Mesothelial cell of epicardium (in vitro differentiated cells): ENCODE data around the gene SPACDR. TPM values are rescaled to one million over a fixed set of nuclear protein-coding genes. Genes with fewer than 3 reads are reported as not detected.

Source experiments
- DNase-seq, 2 experiments: peaks; one replicate each; pipeline ENCODE4 v3.0.0; 2021; ENCODE audit warnings: low spot score in 2 of 2; ENCODE audit not compliant: unreplicated experiment in 2 of 2
- H3K27ac Mint-ChIP-seq: 2 replicates; pipeline ENCODE4 v1.8.0; 2021; ENCODE audit warnings: mixed read lengths
- H3K27me3 Mint-ChIP-seq: 2 replicates; pipeline ENCODE4 v1.8.0; 2021; ENCODE audit warnings: low read depth, mixed read lengths
- H3K36me3 Mint-ChIP-seq: 2 replicates; pipeline ENCODE4 v1.8.0; 2021; ENCODE audit warnings: mixed read lengths
- H3K4me1 Mint-ChIP-seq: 2 replicates; pipeline ENCODE4 v1.8.0; 2021; ENCODE audit warnings: mixed read lengths
- H3K4me3 Mint-ChIP-seq: 2 replicates; pipeline ENCODE4 v1.8.0; 2021; ENCODE audit warnings: mild to moderate bottlenecking, moderate library complexity, mixed read lengths
- H3K9me3 Mint-ChIP-seq: 2 replicates; pipeline ENCODE4 v1.8.0; 2021; ENCODE audit warnings: mixed read lengths
- total RNA-seq: library from RNA; stranded (reverse); gene quantifications from 3 replicates; pipeline ENCODE4 v1.2.1, GENCODE V29; 2021
- TF ChIP-seq, protein P1 (sequence below): fragments of 200-600 bp; sonication (generic); IDR thresholded peaks from one replicate; pipeline ENCODE4 v1.5.0; 2021; ENCODE audit warnings: antibody characterized with exemption; ENCODE audit not compliant: unreplicated experiment

SPACDR gene, protein sequence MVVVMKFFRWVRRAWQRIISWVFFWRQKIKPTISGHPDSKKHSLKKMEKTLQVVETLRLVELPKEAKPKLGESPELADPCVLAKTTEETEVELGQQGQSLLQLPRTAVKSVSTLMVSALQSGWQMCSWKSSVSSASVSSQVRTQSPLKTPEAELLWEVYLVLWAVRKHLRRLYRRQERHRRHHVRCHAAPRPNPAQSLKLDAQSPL
- 2.0 to 3.6 TPM (median 3.3 TPM) in 3 replicates for total RNA-seq

DNA sequence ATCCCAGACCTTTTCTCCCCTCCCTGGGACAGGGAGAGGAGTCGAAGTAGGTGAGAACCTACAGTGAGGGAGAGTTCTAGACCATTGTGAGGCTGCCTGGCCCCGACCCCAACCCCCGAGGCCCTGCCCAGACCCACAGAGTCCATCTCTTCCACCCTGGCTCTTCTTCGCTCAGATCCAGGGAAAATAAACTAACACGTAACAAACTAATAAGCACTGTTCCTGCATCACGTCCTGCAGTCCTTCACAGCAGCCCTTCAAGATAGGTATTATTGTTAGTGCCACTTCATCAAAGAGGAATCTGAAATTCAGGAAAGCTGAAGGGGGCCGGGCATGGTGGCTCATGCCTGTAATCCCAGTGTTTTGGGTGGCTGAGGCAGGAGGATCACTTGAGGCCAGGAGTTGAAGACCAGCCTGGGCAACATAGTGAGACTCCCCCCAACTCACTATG, at the start of gene SPACDR:
Gene SPACDR (minus strand): TSS at position 51 of the 451 bp plus-strand sequence. CDS start 235 bp downstream, outside the sequence.
- Mint-ChIP-seq H3K27me3 (no peaks in the 10 kb centered on the region), H3K27ac (no peak within 1 kb of the TSS), H3K9me3 (no peaks in the 10 kb centered on the region), H3K4me3 (no peak within 1 kb of the TSS), H3K36me3 (peaks cover 3% of the 10 kb centered on the region), H3K4me1 (peaks cover 2% of the 10 kb centered on the region)
- no peak for DNase-seq
- TF ChIP-seq, protein P1, sequence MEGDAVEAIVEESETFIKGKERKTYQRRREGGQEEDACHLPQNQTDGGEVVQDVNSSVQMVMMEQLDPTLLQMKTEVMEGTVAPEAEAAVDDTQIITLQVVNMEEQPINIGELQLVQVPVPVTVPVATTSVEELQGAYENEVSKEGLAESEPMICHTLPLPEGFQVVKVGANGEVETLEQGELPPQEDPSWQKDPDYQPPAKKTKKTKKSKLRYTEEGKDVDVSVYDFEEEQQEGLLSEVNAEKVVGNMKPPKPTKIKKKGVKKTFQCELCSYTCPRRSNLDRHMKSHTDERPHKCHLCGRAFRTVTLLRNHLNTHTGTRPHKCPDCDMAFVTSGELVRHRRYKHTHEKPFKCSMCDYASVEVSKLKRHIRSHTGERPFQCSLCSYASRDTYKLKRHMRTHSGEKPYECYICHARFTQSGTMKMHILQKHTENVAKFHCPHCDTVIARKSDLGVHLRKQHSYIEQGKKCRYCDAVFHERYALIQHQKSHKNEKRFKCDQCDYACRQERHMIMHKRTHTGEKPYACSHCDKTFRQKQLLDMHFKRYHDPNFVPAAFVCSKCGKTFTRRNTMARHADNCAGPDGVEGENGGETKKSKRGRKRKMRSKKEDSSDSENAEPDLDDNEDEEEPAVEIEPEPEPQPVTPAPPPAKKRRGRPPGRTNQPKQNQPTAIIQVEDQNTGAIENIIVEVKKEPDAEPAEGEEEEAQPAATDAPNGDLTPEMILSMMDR = no peak

DNA sequence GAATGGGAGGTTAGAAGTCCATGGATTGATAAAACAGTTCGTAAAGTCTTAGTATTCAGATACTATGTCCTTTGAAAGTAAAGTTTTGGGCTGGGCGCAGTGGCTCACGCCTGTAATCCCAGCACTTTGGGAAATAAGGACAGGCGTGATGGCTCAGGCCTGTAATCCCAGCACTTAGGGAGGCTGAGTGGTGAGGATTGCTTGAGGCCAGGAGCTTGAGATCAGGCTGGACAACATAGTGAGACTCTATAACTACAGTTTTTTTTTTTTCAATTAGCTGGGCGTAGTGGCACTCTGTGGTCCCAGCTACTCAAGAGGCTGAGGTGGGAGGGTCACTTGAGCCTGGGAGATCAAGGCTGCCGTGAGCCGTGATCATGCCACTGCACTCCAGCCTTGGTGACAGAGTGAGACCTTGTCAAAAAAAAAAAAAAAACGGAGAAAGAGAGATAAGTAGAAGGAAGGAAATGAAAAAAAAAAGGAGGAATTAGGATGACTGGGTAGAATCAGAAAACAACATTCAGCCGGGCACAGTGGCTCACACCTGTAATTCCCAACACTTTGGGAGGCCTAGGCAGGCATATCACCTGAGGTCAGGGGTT, 49.3 kb upstream of the SPACDR start:
- TF ChIP-seq, protein P1 = no peak
- H3K9me3 Mint-ChIP-seq = no peaks in the 10 kb centered on the region
- peaks cover 9% of the 10 kb centered on the region for H3K4me1 Mint-ChIP-seq
- H3K4me3 Mint-ChIP-seq = no peak overlapping the region
- no peaks in the 10 kb centered on the region for H3K27me3 Mint-ChIP-seq
- H3K36me3 Mint-ChIP-seq = no peaks in the 10 kb centered on the region
- no peak for DNase-seq
- no peak overlapping the region for H3K27ac Mint-ChIP-seq

DNA sequence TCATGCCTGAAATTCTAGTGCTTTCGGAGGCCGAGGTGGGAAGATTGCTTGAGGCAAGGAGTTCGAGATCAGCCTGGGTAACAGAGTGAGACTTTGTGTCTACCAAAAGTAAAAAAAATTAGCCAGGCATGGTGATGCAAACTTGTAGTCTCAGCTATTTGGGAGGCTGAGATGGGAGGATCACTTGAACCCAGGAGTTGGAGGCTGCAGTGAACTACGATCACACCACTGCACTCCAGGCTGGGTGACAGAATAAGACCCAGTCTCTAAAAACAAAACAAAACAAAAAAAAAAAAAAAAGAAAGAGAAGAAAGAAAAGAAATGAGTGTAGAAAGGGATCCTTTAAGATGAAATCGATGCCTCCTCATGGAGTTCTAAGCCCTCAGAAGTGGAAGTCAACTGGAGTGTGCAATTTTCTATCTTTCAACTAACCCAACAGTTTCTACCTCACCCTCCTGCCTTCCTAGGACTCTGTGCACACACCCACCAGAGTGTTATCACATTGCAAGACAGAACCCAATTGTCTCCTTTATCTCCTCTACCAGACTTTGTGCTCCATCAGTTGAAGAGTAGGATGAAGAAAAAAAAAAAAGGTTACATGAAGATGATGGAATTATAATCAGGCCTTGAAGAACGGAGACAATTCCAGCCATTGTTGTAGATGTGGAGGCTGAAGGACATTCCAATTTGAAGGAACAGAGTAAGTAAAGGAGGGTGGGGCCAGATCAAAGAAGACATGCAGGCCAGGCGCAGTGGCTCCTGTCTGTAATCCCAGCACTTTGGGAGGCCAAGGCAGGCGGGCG, 46.6 kb upstream of the SPACDR start:
- no peak for DNase-seq
- TF ChIP-seq, protein P1 = no peak
- no peaks in the 10 kb centered on the region for H3K36me3 Mint-ChIP-seq
- H3K27ac Mint-ChIP-seq = peak overlapping the region; percentile 27
- no peak overlapping the region for H3K4me3 Mint-ChIP-seq
- H3K27me3 Mint-ChIP-seq = no peaks in the 10 kb centered on the region
- H3K4me1 Mint-ChIP-seq = peaks cover 9% of the 10 kb centered on the region
- H3K9me3 Mint-ChIP-seq = no peaks in the 10 kb centered on the region

DNA sequence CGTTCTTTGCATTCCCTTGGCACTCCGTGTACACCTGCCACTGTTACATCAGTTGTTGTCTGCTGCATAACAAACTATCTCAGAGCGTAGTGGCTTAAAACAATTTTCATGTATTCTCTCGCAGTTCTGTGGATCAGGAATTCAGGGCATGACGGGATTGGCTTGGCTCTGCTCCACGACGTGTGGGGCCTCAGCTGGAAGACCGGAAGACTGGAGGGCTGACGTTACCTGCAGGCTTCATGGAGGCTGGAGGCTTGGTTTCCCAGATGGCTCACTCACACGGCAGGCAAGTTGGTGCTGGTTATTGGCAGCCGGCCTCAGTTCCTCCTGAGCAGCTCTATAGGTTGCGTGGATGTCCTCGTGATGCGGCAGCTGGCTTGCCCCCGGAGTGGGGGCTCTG, 45.2 kb upstream of the SPACDR start:
- no peak for DNase-seq
- Mint-ChIP-seq H3K27ac (no peak overlapping the region), H3K27me3 (no peaks in the 10 kb centered on the region), H3K36me3 (no peaks in the 10 kb centered on the region), H3K4me3 (no peak overlapping the region), H3K4me1 (peaks cover 4% of the 10 kb centered on the region), H3K9me3 (no peaks in the 10 kb centered on the region)
- TF ChIP-seq, protein P1 = no peak

DNA sequence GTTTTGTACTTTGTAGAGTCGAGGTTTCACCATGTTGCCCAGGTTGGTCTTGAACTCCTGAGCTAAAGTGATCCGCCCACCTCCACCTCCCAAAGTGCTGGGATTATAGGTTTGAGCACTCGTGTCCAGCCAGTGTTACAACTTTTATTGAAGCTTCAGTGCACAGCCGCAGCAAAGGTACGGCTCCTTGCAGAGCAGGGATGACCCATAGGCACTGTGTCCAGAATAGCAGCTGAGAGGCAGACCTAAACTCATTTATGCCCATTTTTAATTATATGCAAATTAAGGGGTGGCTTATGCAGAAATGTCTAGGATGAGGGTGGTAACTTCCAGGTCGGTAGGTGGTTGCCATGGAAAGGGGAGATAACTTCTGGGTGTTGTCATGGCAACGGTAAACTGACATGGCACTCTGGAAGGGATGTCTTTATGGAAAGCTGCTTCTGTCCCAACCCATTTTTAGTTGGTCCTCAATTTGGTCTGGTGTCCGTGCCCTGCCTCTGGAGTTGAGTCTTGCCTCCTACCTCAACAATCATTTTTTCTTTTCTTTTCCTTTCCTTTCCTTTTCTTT, 42.4 kb upstream of the SPACDR start:
- H3K4me3 Mint-ChIP-seq = no peak overlapping the region

More for the DNA sequence above, 42.4 kb upstream of the SPACDR start:
- TF ChIP-seq, protein P1 = no peak
- Mint-ChIP-seq H3K27ac (no peak overlapping the region), H3K27me3 (no peaks in the 10 kb centered on the region), H3K36me3 (no peaks in the 10 kb centered on the region), H3K9me3 (no peaks in the 10 kb centered on the region), H3K4me1 (peaks cover 14% of the 10 kb centered on the region)
- DNase-seq = no peak
